PC-3 (cell line): ENCODE results near the gene WWP2.

Experiments used
- EZH2 ChIP-seq: fragments of 300-600 bp; sonication (generic); IDR thresholded peaks from one replicate; pipeline ENCODE4 v1.6.1; 2017; ENCODE audit warnings: antibody characterized with exemption, mild to moderate bottlenecking, low read length; ENCODE audit not compliant: unreplicated experiment
- EZH2phosphoT487 ChIP-seq: fragments of 300-600 bp; sonication (generic); IDR thresholded peaks from 2 replicates; pipeline ENCODE4 v1.6.1; 2018; ENCODE audit warnings: mild to moderate bottlenecking, antibody characterized with exemption, low read length, borderline replicate concordance
- TF ChIP-seq, protein P1 (sequence below): fragments of 300-600 bp; sonication (generic); conservative IDR thresholded peaks from 2 replicates; pipeline ENCODE4 v1.5.1; 2017; ENCODE audit warnings: antibody characterized with exemption, low read depth, mild to moderate bottlenecking, low read length

- TF ChIP-seq, protein P1, sequence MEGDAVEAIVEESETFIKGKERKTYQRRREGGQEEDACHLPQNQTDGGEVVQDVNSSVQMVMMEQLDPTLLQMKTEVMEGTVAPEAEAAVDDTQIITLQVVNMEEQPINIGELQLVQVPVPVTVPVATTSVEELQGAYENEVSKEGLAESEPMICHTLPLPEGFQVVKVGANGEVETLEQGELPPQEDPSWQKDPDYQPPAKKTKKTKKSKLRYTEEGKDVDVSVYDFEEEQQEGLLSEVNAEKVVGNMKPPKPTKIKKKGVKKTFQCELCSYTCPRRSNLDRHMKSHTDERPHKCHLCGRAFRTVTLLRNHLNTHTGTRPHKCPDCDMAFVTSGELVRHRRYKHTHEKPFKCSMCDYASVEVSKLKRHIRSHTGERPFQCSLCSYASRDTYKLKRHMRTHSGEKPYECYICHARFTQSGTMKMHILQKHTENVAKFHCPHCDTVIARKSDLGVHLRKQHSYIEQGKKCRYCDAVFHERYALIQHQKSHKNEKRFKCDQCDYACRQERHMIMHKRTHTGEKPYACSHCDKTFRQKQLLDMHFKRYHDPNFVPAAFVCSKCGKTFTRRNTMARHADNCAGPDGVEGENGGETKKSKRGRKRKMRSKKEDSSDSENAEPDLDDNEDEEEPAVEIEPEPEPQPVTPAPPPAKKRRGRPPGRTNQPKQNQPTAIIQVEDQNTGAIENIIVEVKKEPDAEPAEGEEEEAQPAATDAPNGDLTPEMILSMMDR: no peak
- TF ChIP-seq EZH2 (no peak), EZH2phosphoT487 (no peak)
These were observed 103.6 kb downstream of the WWP2 start for GRCh38 chr16:69865701-69866100.
